Calu3 (cell line): ENCODE data around the gene SNTG2. TPM values are rescaled to one million over a fixed set of nuclear protein-coding genes. Genes with fewer than 3 reads are reported as not detected.
"Not testable (repeated sequence)": the region's sequence is repeated elsewhere in the genome, so short reads cannot be mapped to it uniquely, and the experiment has no call there.

Source experiments
- BruUV-seq: library from RNA; stranded (reverse); fragments of 400-500 nt; replicated peaks from 2 replicates; lab custom pipeline; 2021; lab: Mats Ljungman, UMichigan
- CTCF ChIA-PET: fragments of 300-600 bp; sonication (Branson Sonifier 250); formaldehyde crosslinking; loops from one replicate; lab custom pipeline; 2022; ENCODE audit warnings: antibody characterized with exemption; lab: Charles Lee
- DNase-seq: peaks from one replicate; pipeline ENCODE4 v3.0.0; 2022
- H3K27ac Mint-ChIP-seq: one replicate; pipeline ENCODE4 v1.8.0; 2022; ENCODE audit warnings: mixed read lengths; ENCODE audit not compliant: unreplicated experiment
- H3K27me3 Mint-ChIP-seq: one replicate; pipeline ENCODE4 v1.8.0; 2022; ENCODE audit warnings: mixed read lengths; ENCODE audit not compliant: unreplicated experiment
- H3K36me3 Mint-ChIP-seq: one replicate; pipeline ENCODE4 v1.8.0; 2022; ENCODE audit warnings: mild to moderate bottlenecking, moderate library complexity, mixed read lengths; ENCODE audit not compliant: insufficient read depth, unreplicated experiment
- H3K4me1 Mint-ChIP-seq: one replicate; pipeline ENCODE4 v1.8.0; 2022; ENCODE audit warnings: mild to moderate bottlenecking, low read depth, mixed read lengths; ENCODE audit not compliant: unreplicated experiment
- H3K4me3 Mint-ChIP-seq: one replicate; pipeline ENCODE4 v1.8.0; 2022; ENCODE audit warnings: mild to moderate bottlenecking, low read depth, moderate library complexity, mixed read lengths; ENCODE audit not compliant: unreplicated experiment
- H3K9me3 Mint-ChIP-seq: one replicate; pipeline ENCODE4 v1.8.0; 2022; ENCODE audit warnings: low read depth, mixed read lengths; ENCODE audit not compliant: unreplicated experiment
- intact Hi-C: fragments of 100-400 bp; cut with micrococcal nuclease; formaldehyde crosslinking; loops from one replicate; pipeline ENCODE4 v1.10.0; 2022; ENCODE audit not compliant: unreplicated experiment
- total RNA-seq: library from RNA; stranded (reverse); gene quantifications from 2 replicates; pipeline ENCODE4 v1.2.3, GENCODE V29; 2022
- TF ChIP-seq, protein P1 (sequence below): fragments of 200-600 bp; IDR thresholded peaks from one replicate; pipeline ENCODE4 v1.8.0; 2022; ENCODE audit warnings: antibody characterized with exemption; ENCODE audit not compliant: unreplicated experiment

The SNTG2 gene
- total RNA-seq, 1 experiment from 2014 or later: not detected

GRCh38 chr2:905091-905832, 45.4 kb upstream of the SNTG2 start:
- TF ChIP-seq, protein P1, sequence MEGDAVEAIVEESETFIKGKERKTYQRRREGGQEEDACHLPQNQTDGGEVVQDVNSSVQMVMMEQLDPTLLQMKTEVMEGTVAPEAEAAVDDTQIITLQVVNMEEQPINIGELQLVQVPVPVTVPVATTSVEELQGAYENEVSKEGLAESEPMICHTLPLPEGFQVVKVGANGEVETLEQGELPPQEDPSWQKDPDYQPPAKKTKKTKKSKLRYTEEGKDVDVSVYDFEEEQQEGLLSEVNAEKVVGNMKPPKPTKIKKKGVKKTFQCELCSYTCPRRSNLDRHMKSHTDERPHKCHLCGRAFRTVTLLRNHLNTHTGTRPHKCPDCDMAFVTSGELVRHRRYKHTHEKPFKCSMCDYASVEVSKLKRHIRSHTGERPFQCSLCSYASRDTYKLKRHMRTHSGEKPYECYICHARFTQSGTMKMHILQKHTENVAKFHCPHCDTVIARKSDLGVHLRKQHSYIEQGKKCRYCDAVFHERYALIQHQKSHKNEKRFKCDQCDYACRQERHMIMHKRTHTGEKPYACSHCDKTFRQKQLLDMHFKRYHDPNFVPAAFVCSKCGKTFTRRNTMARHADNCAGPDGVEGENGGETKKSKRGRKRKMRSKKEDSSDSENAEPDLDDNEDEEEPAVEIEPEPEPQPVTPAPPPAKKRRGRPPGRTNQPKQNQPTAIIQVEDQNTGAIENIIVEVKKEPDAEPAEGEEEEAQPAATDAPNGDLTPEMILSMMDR: no peak
- Mint-ChIP-seq H3K4me3 (no peak overlapping the region), H3K27ac (no peak overlapping the region), H3K36me3 (peaks cover under 1% of the 10 kb centered on the region), H3K4me1 (no peaks in the 10 kb centered on the region), H3K27me3 (no peaks in the 10 kb centered on the region), H3K9me3 (peaks cover 14% of the 10 kb centered on the region)
- intact Hi-C loops: no loop called here
- CTCF ChIA-PET: no interaction called here
- no peak for DNase-seq
- BruUV-seq: no TSS peak

DNA sequence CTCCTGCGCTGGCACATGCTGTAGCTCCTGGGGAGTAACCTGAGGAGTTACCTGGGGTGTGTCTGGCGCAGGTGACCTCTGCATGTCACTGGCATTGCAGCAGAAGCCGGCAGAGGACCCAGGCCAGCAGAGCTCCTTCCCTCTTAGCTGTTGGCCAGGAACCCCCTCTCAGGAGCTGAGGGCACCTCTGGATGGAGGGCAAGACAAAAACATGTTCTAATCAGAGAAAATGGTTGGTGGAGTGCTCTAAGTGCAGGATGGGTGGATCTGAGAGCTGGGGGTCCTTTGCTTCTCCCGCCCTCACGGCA, 44.9 kb upstream of the SNTG2 start:
- BruUV-seq: no TSS peak
- intact Hi-C loops: no loop called here
- Mint-ChIP-seq H3K4me1 (no peaks in the 10 kb centered on the region), H3K36me3 (peaks cover 5% of the 10 kb centered on the region), H3K27me3 (no peaks in the 10 kb centered on the region), H3K27ac (no peak overlapping the region), H3K9me3 (peaks cover 18% of the 10 kb centered on the region), H3K4me3 (no peak overlapping the region)
- TF ChIP-seq, protein P1: no peak
- CTCF ChIA-PET: no interaction called here
- no peak for DNase-seq

- Mint-ChIP-seq H3K27ac (no peak overlapping the region), H3K4me3 (no peak overlapping the region), H3K36me3 (peaks cover 5% of the 10 kb centered on the region), H3K9me3 (peaks cover 21% of the 10 kb centered on the region), H3K27me3 (no peaks in the 10 kb centered on the region), H3K4me1 (no peaks in the 10 kb centered on the region)
- CTCF ChIA-PET: no interaction called here
- intact Hi-C loops: no loop called here
- BruUV-seq: no TSS peak
- no peak for DNase-seq
- TF ChIP-seq, protein P1: no peak
Observed at GRCh38 chr2:907706-908105, 42.9 kb upstream of the SNTG2 start.

GRCh38 chr2:908568-908967, 42.1 kb upstream of the SNTG2 start:
- no peak overlapping the region for H3K4me3 Mint-ChIP-seq
- no peak for DNase-seq
- no TSS peak for BruUV-seq
- H3K36me3 Mint-ChIP-seq: peaks cover 5% of the 10 kb centered on the region
- no peaks in the 10 kb centered on the region for H3K27me3 Mint-ChIP-seq
- no peaks in the 10 kb centered on the region for H3K4me1 Mint-ChIP-seq
- TF ChIP-seq, protein P1: no peak
- CTCF ChIA-PET: no interaction called here
- no peak overlapping the region for H3K27ac Mint-ChIP-seq
- peaks cover 14% of the 10 kb centered on the region for H3K9me3 Mint-ChIP-seq
- intact Hi-C loops: no loop called here

GRCh38 chr2:909764-910379, 40.8 kb upstream of the SNTG2 start:
- H3K9me3 Mint-ChIP-seq, DNase-seq, H3K4me1 Mint-ChIP-seq, H3K36me3 Mint-ChIP-seq, BruUV-seq, intact Hi-C loops, H3K27me3 Mint-ChIP-seq, H3K4me3 Mint-ChIP-seq, CTCF ChIA-PET, H3K27ac Mint-ChIP-seq: not testable (repeated sequence)
